ENCODE results near the gene GFI1. TPM values are rescaled to one million over a fixed set of nuclear protein-coding genes. Genes with fewer than 3 reads are reported as not detected.

Gene GFI1
- total RNA-seq, 1 donor from 2014 or later: 0.24 TPM

- no peak for ATAC-seq
These were observed 417 bp upstream of the GFI1 start for GRCh38 chr1:92487078-92487605.

- ATAC-seq: peak; percentile 61
These were observed 1.1 kb downstream of the GFI1 start for GRCh38 chr1:92485381-92486250.

GRCh38 chr1:92484472-92485380 lies 2.0 kb downstream of the GFI1 start:
- no peak for ATAC-seq

- no peak for ATAC-seq
These were observed 2.9 kb downstream of the GFI1 start for GRCh38 chr1:92483610-92484471.

GRCh38 chr1:92482665-92483609 lies 3.8 kb downstream of the GFI1 start:
- no peak for ATAC-seq

- no peak for ATAC-seq
These were observed 4.6 kb downstream of the GFI1 start for GRCh38 chr1:92481971-92482664.

GRCh38 chr1:92481599-92481925 lies 5.2 kb downstream of the GFI1 start:
- no peak for ATAC-seq

GRCh38 chr1:92480813-92481598 lies 5.7 kb downstream of the GFI1 start:
- ATAC-seq: no peak

- peak; percentile 49 for ATAC-seq
These were observed 6.4 kb downstream of the GFI1 start for GRCh38 chr1:92480200-92480812.

GRCh38 chr1:92479587-92479986 lies 7.1 kb downstream of the GFI1 start:
- no peak for ATAC-seq

- no peak for ATAC-seq
These were observed 8.3 kb downstream of the GFI1 start for GRCh38 chr1:92478393-92478792.

- no peak for ATAC-seq
These were observed 10.6 kb downstream of the GFI1 start for GRCh38 chr1:92476071-92476631.

GRCh38 chr1:92475029-92475428 lies 11.7 kb downstream of the GFI1 start:
- no peak for ATAC-seq

GRCh38 chr1:92473781-92474495 lies 12.8 kb downstream of the GFI1 start:
- no peak for ATAC-seq

GRCh38 chr1:92470216-92470615 lies 16.5 kb downstream of the GFI1 start:
- no peak for ATAC-seq

GRCh38 chr1:92466683-92467352 lies 19.9 kb downstream of the GFI1 start:
- ATAC-seq: no peak

GRCh38 chr1:92465256-92465647 lies 21.5 kb downstream of the GFI1 start:
- no peak for ATAC-seq

Measured in esophagus mucosa (tissue), 1 donor.